Measurements from ENCODE around the gene TGFBR3. TPM values are rescaled to one million over a fixed set of nuclear protein-coding genes. Genes with fewer than 3 reads are reported as not detected.
A peak's percentile ranks its signal among the peaks of the same experiment; 100 is the strongest.

Gene TGFBR3
- total and polyA plus RNA-seq, 9 of the 15 experiments (the other 6 are each of a cell fraction or from before 2014, with no cell fraction given) = 3.6 to 32.4 (median 15.6) TPM

GRCh38 chr1:91771717-91772116 is 114.2 kb downstream of the TGFBR3 start (continued):
- TF ChIP-seq WHSC1 (IDR thresholded peaks at IDR 0.05; ENCODE audit: low read length) (no peak), RCOR1 (IDR thresholded peaks at IDR 0.05; ENCODE audit: borderline replicate concordance in 1 of 2, low read depth in 2 of 2, low read length in 2 of 2) (no peak), C11orf30 (IDR thresholded peaks at IDR 0.05; ENCODE audit: low read depth) (no peak), FOXA3 (CRISPR knock-in tag; conservative IDR thresholded peaks at IDR 0.05 in 1 of 2, IDR thresholded peaks at IDR 0.05 in 1 of 2) (no peak), TCF15 (CRISPR knock-in tag; IDR thresholded peaks at IDR 0.05) (no peak), ETV1 (tag; conservative IDR thresholded peaks at IDR 0.05; ENCODE audit: low read depth) (no peak), FOXP4 (CRISPR knock-in tag; IDR thresholded peaks at IDR 0.05; ENCODE audit: borderline replicate concordance) (no peak)

GRCh38 chr1:91770667-91771268 is 115.2 kb downstream of the TGFBR3 start:
- CTCF ChIA-PET (ENCODE audit: low intra/inter-chr PET ratio) = interaction anchor here (0.7 kb wide), 1 partner anchor 162 kb away, joined by 3 read pairs; no protein-coding TSS in a partner anchor
- intact Hi-C loops (cut with micrococcal nuclease) = no loop called here
- Histone ChIP-seq H3K36me3 (ENCODE audit: control insufficient read depth, insufficient read depth, low read length) (no peaks in the 10 kb centered on the region), H3K9me1 (ENCODE audit: control insufficient read depth, insufficient read depth, low read length) (no peaks in the 10 kb centered on the region), H3K9me3 (replicated peaks; ENCODE audit: control insufficient read depth, insufficient read depth, low read depth, low read length) (no peaks in the 10 kb centered on the region), H3K9ac (ENCODE audit: insufficient read depth in 1 of 2, low read depth in 2 of 2, low read length in 2 of 2) (no peak overlapping the region), H3K4me3 (no peak overlapping the region), H3K27ac (ENCODE audit: extremely low read depth, low read depth, low read length) (no peak overlapping the region), H3K4me2 (ENCODE audit: insufficient read depth, low read length) (no peak overlapping the region), H3K4me1 (replicated peaks in 1 of 2; ENCODE audit: control insufficient read depth in 2 of 2, insufficient read depth in 2 of 2, low read length in 2 of 2) (peaks cover 3 to 12% of the 10 kb centered on the region in 2 experiments; a peak in 3 of 5 replicates), H3K27me3 (ENCODE audit: control insufficient read depth in 2 of 2, insufficient read depth in 2 of 2, low read length in 2 of 2) (no peaks in the 10 kb centered on the region), H3K79me2 (ENCODE audit: control insufficient read depth, insufficient read depth, low read length) (no peaks in the 10 kb centered on the region), H2AFZ (ENCODE audit: low read depth, low read length) (no peak overlapping the region), H4K20me1 (replicated peaks; ENCODE audit: control insufficient read depth, insufficient read depth, low read length) (no peaks in the 10 kb centered on the region)
- POLR2A ChIA-PET = interaction anchor here (0.8 kb wide), 1 partner anchor 18 kb away, joined by 3 read pairs; no protein-coding TSS in a partner anchor
- 97% methylated on average over 4 of the region's 4 CpGs for WGBS (ENCODE audit: insufficient coverage, low coverage, missing lambda C conversion rate)
- no peak for DNase-seq (ENCODE audit: extremely low read depth in 1 of 4, low spot score in 3 of 4)
- peak; percentile 62 for FAIRE-seq
- in situ Hi-C loops (cut with MboI) = no loop called here
- BruUV-seq (replicated peaks) = no TSS peak
- no peak; the same call in 2 of the 3 replicates for ATAC-seq
- no peak for TF ChIP-seq RFX7 (CRISPR knock-in tag; IDR thresholded peaks at IDR 0.05)
- no peak for TF ChIP-seq KAT8 (IDR thresholded peaks at IDR 0.05; ENCODE audit: low read depth)
- no peak for TF ChIP-seq ZNF398 (CRISPR knock-in tag; IDR thresholded peaks at IDR 0.05)
- no peak for TF ChIP-seq ELK3 (CRISPR knock-in tag; IDR thresholded peaks at IDR 0.05)
- TF ChIP-seq THRA (IDR thresholded peaks at IDR 0.05) = no peak
